ENCODE measurements around the gene PKNOX2.

The PKNOX2 gene

DNA sequence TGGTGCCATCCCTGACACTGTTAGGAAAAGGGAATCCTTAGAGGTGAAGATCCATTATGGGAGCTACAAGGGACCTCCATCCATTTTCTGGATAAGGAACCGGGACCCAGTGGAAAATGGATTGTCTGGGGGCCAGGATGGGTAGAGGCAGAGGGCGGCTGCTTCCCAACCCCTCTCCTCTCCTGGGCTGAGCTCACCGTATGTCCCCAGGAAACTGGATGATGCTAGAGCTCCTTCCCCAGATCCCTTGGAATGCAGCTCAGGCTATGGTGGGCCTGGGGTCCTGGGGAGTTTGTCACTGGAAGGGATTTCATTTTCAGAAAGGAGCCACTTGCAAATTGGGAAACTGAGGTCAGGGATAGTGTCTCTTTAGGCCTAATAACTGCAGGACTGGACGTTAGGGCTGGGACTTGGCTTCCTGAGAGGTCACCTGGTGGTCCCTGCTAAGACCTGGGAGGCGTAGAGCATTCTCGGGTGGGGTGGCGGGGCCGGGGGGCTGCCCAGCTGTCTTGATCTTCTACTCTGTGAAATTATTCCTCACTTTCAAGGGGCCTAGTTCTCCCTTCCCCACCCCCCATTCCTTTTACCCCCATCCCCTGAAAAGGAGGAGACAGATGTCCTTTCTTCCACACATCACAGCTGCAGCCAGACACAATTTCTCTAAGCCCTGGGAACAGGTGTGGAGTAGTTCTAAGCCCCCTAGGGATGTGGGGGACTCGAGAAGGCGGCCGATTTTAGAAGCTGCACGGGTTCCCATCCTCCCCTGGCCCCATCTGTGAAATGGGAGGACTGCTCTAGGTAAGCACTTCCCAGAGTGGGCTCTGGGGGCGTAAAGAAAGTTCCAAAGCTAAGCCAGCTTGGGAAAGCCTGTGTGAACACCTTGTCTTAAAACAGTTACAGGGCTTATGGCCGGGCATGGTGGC lies 99.8 kb downstream of the PKNOX2 start:
- DNase-seq: no peak

- no peak for DNase-seq
Observed at GRCh38 chr11:125267548-125267947, 103.0 kb downstream of the PKNOX2 start.

GRCh38 chr11:125268611-125269010 lies 104.1 kb downstream of the PKNOX2 start:
- DNase-seq: no peak

GRCh38 chr11:125270106-125270505 lies 105.6 kb downstream of the PKNOX2 start:
- no peak for DNase-seq

- no peak for DNase-seq
Observed at GRCh38 chr11:125270711-125271110, 106.2 kb downstream of the PKNOX2 start.

- DNase-seq: no peak
Observed at GRCh38 chr11:125271483-125272091, 107.0 kb downstream of the PKNOX2 start.

- no peak for DNase-seq
Observed at GRCh38 chr11:125272092-125272491, 107.5 kb downstream of the PKNOX2 start.

GRCh38 chr11:125272821-125273220 lies 108.3 kb downstream of the PKNOX2 start:
- no peak for DNase-seq

GRCh38 chr11:125273519-125274000 lies 109.0 kb downstream of the PKNOX2 start:
- DNase-seq: no peak

DNA sequence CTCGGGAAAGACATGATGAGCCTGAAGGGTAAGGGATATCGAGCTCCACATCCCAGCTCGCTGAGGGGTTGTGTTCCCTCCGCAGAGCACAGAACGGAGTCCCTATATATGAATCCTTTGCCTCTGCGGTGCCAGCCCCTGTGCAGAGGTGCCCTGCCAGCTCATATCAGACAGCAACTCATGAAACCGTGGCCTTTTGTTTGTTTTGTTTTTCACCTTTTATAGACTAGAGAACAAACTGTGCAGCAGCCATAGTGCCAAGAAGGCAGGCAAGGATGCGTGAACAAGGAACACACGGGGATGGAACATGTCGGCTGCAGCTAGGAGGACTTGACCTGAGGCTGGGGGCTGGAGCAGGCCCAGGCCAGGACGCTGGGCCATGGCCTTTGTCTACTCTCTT lies 109.8 kb downstream of the PKNOX2 start:
- no peak for DNase-seq

GRCh38 chr11:125274774-125275173 lies 110.2 kb downstream of the PKNOX2 start:
- DNase-seq: no peak

DNA sequence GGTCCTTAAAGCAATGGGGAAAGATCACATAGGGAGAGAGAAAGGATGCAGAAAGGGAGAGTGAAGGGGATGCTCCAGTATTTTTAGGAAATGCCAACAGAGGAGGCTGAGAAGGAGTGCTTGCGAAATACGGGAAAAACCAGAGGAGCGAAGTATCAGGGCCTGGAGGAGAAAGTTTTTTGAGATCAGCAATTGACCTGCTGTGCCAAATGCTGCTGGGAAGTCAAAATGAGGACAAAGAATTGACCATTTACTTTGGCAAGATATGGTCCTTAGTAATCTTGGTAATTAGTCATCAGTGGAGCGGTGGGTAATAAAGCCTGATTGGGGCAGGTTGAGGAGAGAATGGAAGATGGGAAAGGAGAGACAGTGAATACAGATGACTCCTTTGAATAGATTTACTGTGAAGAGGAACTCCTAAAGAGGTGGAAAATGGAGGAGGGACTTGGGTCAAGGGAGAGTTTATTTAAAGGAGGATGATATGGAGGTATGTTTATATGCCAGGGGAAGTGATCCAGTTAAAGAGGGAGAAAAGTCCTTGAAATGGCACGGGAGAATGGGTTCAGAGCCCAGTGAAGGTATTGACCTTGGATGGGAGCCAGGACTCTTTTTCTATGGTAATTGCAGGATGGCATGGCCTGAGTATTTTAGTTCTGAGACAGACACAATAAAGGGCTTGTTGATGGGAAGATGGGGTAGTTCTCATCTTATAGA lies 111.5 kb downstream of the PKNOX2 start:
- no peak for DNase-seq

DNA sequence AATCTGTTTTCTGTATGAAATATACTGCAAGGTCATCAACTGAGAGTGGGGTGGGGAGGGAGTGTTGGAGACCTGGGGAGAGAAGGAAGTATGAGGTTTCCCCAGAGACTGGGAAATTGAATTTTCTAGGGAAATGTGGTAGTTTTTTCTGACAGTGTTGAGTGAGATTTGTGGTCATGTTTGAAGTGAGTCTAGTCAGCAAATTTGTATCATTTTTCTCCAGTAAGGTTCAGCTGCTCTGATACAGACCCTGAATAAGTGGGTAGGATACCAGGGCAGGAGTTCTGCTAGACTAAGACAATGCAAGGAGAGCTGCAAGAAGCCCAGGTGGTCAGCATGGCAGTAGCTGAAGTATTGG lies 112.0 kb downstream of the PKNOX2 start:
- DNase-seq: no peak

DNA sequence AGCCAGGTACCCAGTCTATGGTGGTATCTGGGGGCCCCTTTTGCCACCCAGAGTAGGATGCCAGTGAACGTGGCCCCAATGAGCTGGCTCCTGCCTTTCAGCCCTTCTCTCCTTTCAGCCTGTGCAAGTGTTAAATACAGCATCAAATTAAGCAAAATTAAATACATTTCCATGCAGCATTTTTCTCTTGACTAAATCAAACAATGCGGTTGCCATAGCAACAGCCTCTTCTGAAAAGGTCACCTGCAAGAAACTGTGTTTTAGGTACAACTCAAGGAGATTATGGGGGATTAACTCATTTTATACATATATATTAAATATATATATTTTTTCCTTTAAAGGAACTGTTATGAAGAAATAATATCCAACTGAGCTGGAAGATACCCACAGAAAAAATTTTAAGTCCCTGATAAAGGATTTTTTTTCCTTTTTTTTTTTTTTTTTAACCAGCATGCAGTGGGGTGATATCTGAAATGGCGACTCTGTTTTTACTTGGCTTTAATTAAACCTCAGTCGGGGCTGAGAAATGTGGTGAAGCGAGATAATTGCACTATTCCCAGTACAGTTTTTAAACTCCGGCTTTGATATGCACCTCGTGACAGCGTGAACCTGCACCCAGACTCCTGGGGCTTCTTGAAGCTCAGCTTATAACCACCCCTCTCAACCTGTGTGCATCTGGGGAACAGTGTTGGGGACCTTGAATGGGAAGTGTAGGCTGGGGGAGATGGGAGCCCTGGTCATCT lies 115.3 kb downstream of the PKNOX2 start:
- no peak for DNase-seq

DNA sequence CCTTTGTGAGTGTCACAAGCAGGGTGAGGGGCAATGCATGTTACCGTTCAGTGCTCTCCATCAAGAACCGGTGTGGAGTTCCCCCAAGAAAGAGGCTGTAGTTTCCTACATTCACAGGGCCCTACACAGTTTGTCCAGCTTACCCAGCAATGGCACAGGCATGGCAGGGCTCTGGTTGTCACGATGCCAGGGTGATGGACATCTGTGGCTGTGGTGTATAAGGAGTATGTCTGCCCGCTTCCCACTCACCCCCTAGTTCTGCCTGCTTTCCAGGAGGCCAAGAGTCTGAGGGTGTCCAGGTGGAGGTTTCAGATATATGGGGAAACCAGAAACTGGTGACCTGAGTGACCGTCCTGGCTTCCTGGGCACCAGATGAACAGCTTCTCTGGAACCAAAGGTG lies 116.1 kb downstream of the PKNOX2 start:
- no peak for DNase-seq

DNA sequence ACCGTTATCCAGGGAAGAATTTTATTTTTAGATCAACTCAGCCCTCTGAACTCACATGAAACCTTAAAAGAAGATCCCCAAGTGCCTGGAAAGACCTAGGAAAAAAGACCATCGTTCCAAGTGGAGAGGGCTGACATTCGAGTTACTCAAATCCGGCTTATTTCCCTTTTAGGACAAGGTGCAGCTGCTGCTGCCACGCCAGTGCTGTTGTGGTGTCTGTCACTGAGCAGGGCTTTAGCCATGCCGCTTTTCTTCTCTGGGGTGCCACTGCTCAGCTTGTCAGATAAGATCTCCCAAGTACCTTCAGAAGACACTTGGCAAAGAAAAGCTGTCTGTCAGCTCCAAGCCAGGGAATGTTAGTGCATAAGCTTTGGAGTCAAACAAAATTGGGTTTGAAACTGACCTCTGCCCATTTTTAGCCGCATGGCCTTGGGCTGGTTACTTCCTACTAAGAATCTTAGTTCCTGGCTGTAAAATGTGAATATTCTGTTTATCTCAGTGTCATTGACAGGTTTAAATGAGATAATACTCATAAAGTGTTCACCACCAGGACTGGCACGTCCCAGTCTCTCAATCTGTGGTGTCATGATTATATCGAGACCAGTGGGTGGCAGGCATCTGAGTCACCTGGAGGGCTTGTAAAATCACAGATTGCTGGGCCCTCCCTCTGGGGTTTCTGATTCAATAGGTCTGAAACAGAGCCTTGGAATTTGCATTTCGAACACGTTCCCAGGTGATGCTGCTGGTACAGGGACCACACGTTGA lies 117.5 kb downstream of the PKNOX2 start:
- DNase-seq: no peak

GRCh38 chr11:125282596-125282914 lies 118.0 kb downstream of the PKNOX2 start:
- DNase-seq: no peak

DNA sequence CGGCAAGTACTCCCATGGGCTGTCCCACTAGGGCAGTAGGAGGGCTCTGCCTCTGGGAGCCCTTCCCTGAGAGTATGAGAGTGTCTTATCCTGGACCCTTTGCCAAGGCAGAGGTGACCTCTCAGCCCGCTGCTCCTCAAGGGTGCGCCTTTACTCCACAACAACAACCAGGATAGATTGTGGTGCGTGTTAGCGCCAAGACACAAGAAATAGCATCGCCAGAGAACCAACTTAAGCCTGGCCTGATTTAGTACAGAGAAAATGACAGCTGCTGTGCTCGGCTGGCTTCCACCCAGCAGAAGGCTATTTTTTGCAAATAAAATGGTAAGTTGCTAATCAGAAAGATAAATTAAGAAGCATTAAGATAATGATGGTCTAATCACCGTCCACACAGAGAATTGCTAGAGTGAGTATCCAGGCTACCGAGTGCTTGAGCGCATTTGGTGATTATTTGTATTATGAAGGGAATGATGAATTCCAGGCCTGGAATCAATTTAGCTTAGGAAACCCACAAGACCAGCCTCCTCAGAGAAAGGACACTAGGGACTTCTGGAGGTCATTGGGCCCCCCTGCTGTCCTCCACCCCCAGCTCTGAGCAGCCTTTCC lies 119.8 kb downstream of the PKNOX2 start:
- DNase-seq: no peak

- DNase-seq: no peak
Observed at GRCh38 chr11:125285844-125286243, 121.3 kb downstream of the PKNOX2 start.

DNA sequence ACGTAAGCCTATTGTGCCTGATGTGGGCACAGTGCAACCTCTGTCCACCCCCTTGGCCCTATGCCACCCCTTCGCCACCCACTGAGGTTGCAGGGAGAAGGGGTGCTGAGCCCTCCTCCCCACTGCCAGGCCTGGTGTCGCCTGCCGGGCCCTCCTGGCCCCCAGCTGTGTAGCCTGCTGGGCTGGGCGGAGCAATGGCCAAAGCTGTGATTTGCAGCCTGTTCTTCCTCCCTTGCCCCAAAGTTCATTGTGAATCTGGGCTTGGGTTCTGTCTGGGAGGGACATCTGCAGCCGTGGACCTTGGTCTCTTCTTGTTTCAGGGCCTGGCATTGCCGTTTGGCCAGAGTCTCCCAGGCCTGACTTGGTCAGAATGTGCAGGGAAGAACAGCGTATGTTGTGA lies 121.9 kb downstream of the PKNOX2 start:
- no peak for DNase-seq

DNA sequence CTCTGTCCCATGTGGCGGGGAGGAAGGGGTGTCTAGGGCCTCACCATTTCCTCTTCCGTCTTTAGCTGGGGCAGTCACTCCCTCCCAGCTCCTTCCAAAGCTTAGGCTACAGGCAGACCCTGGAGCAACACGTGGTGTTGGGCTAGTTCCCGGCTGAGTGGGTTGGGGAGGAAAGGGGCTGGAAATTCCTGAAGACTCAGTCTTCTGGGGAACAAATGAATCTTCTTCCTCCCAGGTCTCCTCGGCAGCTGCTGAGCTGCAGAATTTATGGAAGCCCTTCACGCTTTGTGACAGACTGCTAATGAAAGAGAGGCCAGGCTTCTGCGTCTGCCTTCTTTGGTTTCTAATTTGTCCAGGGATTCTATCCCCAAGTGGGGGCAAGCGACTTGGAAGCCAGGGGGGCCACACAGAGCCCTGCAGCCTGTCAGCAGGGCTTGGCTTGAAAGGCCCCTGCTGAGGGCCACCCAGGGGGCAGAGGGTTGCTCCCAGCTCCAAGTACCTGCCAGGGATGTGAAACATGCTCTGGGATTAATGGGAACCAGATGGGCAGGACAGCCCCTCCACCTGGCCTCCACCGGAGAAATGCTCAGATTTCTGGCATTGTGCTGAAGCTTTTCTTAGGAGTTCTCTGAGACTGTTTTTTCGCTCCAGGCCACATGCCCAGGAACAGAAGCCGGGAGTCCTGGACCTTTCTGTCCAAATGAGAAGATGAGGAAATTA lies 123.1 kb downstream of the PKNOX2 start:
- no peak for DNase-seq
